Measurements from ENCODE around the gene CHAT.

The CHAT gene

DNA sequence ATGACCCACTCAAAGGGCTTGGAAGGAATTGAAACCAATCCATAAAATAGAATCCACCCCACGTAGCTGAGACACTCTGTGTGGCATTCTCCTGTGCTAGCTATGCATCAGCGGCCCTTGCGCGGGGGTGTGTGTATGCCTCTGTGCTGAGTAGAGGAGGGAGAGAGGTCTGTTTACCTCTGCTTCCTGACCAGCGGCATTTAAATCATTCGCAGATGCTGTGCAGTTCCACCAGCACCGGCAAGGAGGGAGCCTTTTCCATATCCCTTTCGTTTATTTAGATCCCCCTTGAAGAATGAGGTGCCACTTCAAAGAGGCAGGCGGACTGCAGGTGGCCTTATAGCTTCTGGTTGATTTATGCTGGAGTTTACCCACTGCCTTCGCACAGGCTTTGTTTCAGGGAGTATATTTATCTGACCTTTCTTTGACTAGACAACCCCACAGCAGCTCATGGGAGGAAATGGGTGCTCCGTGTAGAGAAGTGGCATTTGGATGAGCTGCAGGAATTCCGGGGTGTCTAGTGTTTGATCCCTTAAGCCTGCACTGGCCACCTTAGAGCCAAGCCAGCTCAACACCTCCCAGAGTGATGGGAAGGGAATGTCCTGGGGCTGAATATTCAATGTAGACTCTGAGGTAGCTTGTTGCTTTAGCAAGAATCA lies 77.0 kb downstream of the CHAT start:
- DNase-seq = no peak

DNA sequence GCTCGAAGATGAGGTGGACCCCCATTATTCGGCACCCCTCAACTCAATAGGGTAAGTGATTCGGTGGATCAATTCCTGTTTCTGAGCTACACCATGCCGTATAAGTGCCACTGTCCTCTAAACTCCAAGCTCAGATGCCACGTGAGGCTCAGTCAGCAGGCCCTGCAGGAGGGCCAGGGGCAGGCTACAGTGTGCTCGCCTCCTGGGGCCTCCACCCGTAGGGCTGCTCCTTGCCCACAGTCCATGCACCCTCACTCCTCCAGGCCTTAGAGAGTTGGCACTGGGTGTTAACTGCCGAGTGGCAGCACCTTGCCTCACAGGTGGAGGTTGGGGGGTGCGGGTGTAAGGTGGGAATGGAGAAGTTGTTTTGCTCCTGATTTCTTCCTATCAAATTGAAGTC lies 77.8 kb downstream of the CHAT start:
- DNase-seq = no peak

DNA sequence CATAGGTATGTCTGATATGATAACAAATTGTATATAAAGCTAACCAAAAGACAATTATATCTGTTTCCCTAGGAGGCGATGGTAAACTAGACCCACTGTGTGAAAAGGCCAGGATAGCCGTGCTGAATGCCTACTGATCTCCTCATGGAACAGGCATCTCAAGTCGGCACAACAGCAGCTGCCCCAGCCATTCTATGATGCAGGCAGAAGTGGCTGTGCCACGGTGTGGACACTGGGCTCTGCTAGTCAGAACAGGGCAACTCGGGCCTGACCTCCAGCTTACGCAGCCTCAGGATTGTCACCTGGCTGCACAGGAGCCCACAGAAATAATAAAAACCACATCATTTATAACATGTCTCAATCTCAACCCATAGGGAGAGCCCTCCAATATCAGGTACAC lies 80.6 kb downstream of the CHAT start:
- DNase-seq = no peak

DNA sequence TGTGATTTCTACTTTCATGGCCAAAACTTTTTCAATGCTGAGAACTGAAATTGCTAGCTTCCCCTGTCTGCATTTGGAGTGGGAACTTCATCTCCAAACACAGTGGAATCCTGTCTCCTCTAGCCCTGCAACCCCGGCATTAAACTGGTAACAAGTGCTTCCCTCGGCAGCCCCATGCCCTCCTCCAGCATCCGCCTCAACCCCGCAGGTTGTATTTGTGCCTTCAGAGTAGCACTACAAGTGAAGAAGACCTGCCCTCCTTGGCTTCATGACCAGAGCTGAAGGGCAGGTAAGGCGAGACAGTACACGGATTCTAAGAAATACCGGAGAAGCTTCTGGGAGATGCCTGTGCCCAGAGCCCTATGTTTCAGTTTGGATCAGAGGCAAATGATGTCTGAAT lies 82.5 kb downstream of the CHAT start:
- no peak for DNase-seq

DNA sequence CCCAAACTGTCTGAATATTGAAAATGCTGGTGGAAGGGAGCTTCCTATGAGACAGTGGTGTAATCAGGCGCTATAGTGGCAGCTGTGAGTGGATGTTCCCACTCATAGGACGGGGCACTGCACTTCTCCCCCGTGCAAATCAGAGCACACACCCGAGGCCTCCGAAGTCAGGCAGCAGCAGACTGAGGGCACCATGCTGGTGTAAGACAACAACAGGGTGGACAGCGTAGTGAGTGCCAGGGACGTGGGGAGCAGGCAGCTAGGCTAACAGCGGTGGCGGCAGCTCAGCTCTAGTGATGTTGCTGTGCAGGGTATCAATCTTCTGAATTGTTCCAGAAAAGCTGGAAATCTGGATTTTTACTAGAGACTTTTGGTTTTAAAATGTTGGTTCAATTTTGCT lies 84.8 kb downstream of the CHAT start:
- no peak for DNase-seq

DNA sequence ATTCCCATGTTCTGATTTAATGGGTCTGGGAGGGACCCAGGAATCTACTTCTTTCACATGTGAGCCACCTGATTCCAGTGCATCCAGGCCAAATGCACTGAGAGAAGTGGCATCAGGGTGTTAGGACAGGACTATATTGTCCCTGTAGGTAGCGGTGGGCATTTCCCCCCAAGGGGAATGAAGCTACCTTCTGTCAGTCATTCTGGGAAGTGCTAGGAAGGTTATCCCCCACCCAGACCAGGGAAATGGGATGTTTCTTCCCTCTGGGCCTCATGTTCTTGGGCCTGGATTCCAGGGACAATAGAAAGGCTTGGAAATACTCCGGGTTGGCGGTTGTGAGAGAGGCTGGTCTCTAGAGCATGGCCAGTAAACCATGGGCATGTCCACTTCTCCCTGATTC lies 86.4 kb downstream of the CHAT start:
- no peak for DNase-seq

DNA sequence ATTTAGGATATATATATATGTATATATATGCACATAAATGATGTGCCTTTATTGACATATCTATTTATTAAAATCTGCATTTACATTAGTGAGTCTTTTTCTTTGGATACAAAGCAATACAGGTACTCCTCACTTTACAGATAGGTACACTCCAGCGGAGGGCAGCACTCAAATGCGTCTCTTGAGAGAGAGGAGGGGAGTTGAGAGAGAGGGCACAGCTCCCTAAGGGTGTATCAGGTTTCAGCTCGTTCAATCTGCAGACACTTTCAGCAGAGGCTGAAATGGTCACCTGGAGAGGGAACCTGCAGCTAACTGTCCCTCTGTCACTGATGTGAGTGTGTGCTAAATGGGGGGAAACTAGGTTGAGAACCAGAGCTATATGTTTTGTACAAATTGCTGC lies 87.2 kb downstream of the CHAT start:
- DNase-seq = peak; percentile 76

DNA sequence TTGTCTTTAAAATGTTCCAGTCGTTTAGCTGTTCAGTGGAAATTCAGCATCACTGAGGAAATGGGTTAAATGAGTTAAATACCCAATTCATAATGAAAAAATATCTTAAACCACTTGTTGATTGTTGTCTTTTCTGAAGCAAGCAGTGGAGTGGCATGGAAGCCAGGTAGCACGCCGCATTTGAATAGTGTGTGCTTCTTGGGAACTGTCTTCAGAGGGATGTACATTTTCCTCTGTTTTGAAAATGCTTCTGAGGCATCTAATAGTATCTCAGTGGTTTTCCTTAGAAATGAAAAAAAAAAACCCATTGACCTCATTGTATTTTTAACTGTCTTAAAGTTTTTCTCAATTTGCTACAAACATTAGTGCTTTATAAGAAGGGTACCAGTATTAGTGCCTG lies 93.7 kb downstream of the CHAT start:
- DNase-seq = no peak

DNA sequence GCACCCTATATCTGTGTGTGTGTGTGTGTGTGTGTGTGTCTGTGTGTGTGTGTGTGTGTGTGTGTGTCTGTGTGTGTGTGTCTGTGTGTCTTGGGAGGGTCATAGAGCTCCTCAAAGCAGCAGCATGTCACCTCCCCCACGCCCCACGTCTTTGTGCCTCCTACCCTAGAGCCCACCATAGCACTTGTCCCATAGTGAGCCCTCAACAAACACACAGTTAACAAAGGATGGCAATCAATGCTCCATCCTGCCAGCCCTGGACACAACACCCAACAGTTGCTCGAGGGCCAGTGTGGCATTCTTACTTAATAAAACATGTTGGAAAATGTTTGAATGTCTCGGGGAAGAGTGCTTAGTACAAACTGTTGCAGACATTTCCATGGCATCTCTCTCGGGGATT lies 96.1 kb downstream of the CHAT start:
- no peak for DNase-seq

DNA sequence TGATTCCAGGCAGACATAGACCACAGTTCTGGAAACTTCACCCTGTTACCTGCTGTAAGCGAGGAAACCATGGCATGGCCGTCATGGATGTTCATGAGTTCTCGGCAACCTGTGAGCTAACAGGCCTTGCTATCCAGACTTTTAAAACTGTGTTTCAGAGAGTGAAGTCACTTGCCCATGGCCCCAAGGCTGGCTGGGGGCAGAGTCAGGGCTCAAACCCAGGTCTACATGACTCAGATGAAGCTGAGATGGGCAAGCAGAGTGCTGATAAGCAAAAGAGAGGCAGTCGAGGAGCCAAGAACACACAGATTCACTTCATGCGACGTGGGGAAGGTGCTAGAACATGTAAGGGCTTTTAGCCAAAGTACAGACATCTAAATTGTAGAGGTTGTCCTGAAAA lies 97.1 kb downstream of the CHAT start:
- DNase-seq = no peak

DNA sequence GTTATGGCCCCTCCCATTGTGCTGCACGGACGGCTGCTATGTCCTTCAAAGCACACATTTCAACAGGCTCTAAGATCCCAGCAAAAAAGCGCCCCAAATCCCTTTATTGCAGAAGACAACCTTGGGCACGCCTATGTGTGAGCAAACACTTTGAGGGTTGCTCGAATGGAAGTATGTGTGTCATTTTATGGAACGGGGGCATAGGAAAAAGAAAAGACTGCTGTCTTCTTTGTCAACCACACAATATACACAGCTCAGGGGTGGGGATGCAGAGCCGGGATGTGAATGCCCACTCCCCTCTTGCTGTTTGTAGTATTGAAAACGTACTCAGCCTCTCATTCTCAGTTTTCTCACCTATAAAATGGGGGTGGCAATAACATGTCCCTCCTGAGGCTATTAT lies 97.6 kb downstream of the CHAT start:
- no peak for DNase-seq

DNA sequence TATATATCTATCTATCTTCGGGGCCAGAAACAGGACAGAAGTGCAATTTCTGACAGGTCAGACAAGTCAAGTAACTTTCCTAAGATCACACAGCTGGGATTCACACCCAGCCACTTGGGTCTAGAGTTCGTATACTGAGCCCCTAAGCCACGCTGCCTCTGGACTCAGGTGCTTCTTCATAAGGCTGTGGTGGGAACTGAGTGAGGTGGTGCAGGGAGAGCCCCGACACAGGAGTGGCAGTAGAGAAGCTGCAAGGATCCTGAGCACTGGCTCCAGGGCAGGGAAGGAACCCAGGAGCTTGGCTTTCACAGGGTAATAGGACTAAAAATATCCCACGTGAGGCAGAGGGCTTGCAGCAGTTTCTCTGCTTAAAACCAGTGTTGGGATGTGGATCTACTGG lies 99.4 kb downstream of the CHAT start:
- DNase-seq = no peak

Data from NCI-H1092 treated with DMSO at 0.1 percent for 48 hours (cell line).